NOMO-1 treated with dmso at 0.1 percent for 144 hours (cell line): ENCODE measurements around the gene GNS.
"Not testable (repeated sequence)": the region's sequence is repeated elsewhere in the genome, so short reads cannot be mapped to it uniquely, and the experiment has no call there.

Experiments
- DNase-seq: peaks from one replicate; lab custom pipeline; 2025; ENCODE audit not compliant: unreplicated experiment; lab: John Stamatoyannopoulos, UW

The GNS gene

GRCh38 chr12:64759035-64759894 lies at the start of gene GNS:
TSS of gene GNS (minus strand) at chr12:64759406. CDS start at chr12:64759276, 130 bp downstream.
- peak; percentile 91 for DNase-seq

GRCh38 chr12:64808110-64808509 lies 48.9 kb upstream of the GNS start:
- DNase-seq = peak; percentile 58

- DNase-seq = no peak
Measured at GRCh38 chr12:64806593-64807460, 47.6 kb upstream of the GNS start.

GRCh38 chr12:64806173-64806572 lies 47.0 kb upstream of the GNS start:
- no peak for DNase-seq

- not testable (repeated sequence) for DNase-seq
Measured at GRCh38 chr12:64802180-64802775, 43.1 kb upstream of the GNS start.

GRCh38 chr12:64801381-64801780 lies 42.2 kb upstream of the GNS start:
- DNase-seq = no peak

- no peak for DNase-seq
Measured at GRCh38 chr12:64800640-64801039, 41.4 kb upstream of the GNS start.

- no peak for DNase-seq
Measured at GRCh38 chr12:64798165-64798564, 39.0 kb upstream of the GNS start.

GRCh38 chr12:64797156-64797555 lies 38.0 kb upstream of the GNS start:
- DNase-seq = no peak

- DNase-seq = peak; percentile 60
Measured at GRCh38 chr12:64796205-64796845, 37.1 kb upstream of the GNS start.

GRCh38 chr12:64794305-64794704 lies 35.1 kb upstream of the GNS start:
- DNase-seq = no peak

- no peak for DNase-seq
Measured at GRCh38 chr12:64793610-64794009, 34.4 kb upstream of the GNS start.

- DNase-seq = no peak
Measured at GRCh38 chr12:64792128-64792527, 32.9 kb upstream of the GNS start.

- no peak for DNase-seq
Measured at GRCh38 chr12:64791036-64791435, 31.8 kb upstream of the GNS start.

- DNase-seq = no peak
Measured at GRCh38 chr12:64790166-64790565, 31.0 kb upstream of the GNS start.

GRCh38 chr12:64785838-64786237 lies 26.6 kb upstream of the GNS start:
- no peak for DNase-seq

- peak; percentile 34 for DNase-seq
Measured at GRCh38 chr12:64782191-64782876, 23.1 kb upstream of the GNS start.

- DNase-seq = no peak
Measured at GRCh38 chr12:64781280-64782190, 22.3 kb upstream of the GNS start.

- no peak for DNase-seq
Measured at GRCh38 chr12:64780531-64781279, 21.5 kb upstream of the GNS start.
